GM18907 (cell line): ENCODE measurements around the gene MYZAP.

Experiments
- ATAC-seq: cut with Tn5 transposase; IDR thresholded peaks from one replicate; pipeline ENCODE4 v1.9.1; 2021; ENCODE audit warnings: mild to moderate bottlenecking, moderate library complexity; ENCODE audit not compliant: unreplicated experiment

The MYZAP gene

GRCh38 chr15:57561041-57561711, 30.5 kb upstream of the MYZAP start:
- peak; percentile 85 for ATAC-seq

GRCh38 chr15:57562196-57562769, 29.4 kb upstream of the MYZAP start:
- ATAC-seq = no peak

GRCh38 chr15:57563416-57563815, 28.3 kb upstream of the MYZAP start:
- ATAC-seq = no peak

GRCh38 chr15:57565311-57565710, 26.4 kb upstream of the MYZAP start:
- no peak for ATAC-seq

GRCh38 chr15:57566834-57567233, 24.9 kb upstream of the MYZAP start:
- ATAC-seq = no peak

GRCh38 chr15:57567891-57568290, 23.8 kb upstream of the MYZAP start:
- ATAC-seq = no peak

- ATAC-seq = no peak
Measured at GRCh38 chr15:57568299-57568698, 23.4 kb upstream of the MYZAP start.

- no peak for ATAC-seq
Measured at GRCh38 chr15:57570340-57570739, 21.4 kb upstream of the MYZAP start.

GRCh38 chr15:57570994-57571393, 20.7 kb upstream of the MYZAP start:
- ATAC-seq = no peak

GRCh38 chr15:57571725-57572124, 20.0 kb upstream of the MYZAP start:
- no peak for ATAC-seq

GRCh38 chr15:57572468-57572867, 19.2 kb upstream of the MYZAP start:
- no peak for ATAC-seq

- no peak for ATAC-seq
Measured at GRCh38 chr15:57573151-57573550, 18.6 kb upstream of the MYZAP start.

- no peak for ATAC-seq
Measured at GRCh38 chr15:57575363-57575762, 16.3 kb upstream of the MYZAP start.

- no peak for ATAC-seq
Measured at GRCh38 chr15:57578288-57578900, 13.3 kb upstream of the MYZAP start.

- ATAC-seq = no peak
Measured at GRCh38 chr15:57580428-57580827, 11.3 kb upstream of the MYZAP start.

GRCh38 chr15:57580866-57581265, 10.8 kb upstream of the MYZAP start:
- no peak for ATAC-seq

- ATAC-seq = no peak
Measured at GRCh38 chr15:57582090-57582489, 9.6 kb upstream of the MYZAP start.

GRCh38 chr15:57583282-57583681, 8.4 kb upstream of the MYZAP start:
- ATAC-seq = no peak

GRCh38 chr15:57583720-57584119, 8.0 kb upstream of the MYZAP start:
- no peak for ATAC-seq

GRCh38 chr15:57586661-57587424, 4.9 kb upstream of the MYZAP start:
- no peak for ATAC-seq

- ATAC-seq = no peak
Measured at GRCh38 chr15:57589281-57589680, 2.4 kb upstream of the MYZAP start.

GRCh38 chr15:57589754-57590153, 1.9 kb upstream of the MYZAP start:
- no peak for ATAC-seq
